HCT116 (cell line): ENCODE results near the gene DRAXIN. TPM values are rescaled to one million over a fixed set of nuclear protein-coding genes. Genes with fewer than 3 reads are reported as not detected.
A peak's percentile ranks its signal among the peaks of the same experiment; 100 is the strongest.

Source experiments
- ATAC-seq: fragments of 200-7000 bp; cut with Tn5 transposase; 2 replicates; pipeline ENCODE4 v1.9.1; 2020; ENCODE audit warnings: mild to moderate bottlenecking, moderate library complexity
- BruUV-seq: library from RNA; stranded (reverse); fragments of 400-500 nt; replicated peaks from 2 replicates; lab custom pipeline; 2021; lab: Mats Ljungman, UMichigan
- CTCF ChIA-PET: fragments of 300-600 bp; sonication (Branson Sonifier 250); formaldehyde crosslinking; loops from one replicate; lab custom pipeline; 2021; ENCODE audit warnings: antibody characterized with exemption; lab: Charles Lee
- POLR2A ChIA-PET: fragments of 300-600, 350-600 bp; sonication (Branson Sonifier 250); formaldehyde crosslinking; loops from one replicate; lab custom pipeline; 2021; ENCODE audit warnings: antibody characterized with exemption; lab: Charles Lee
- RAD21 ChIA-PET, 2 experiments: fragments of 300-600 bp; sonication (Branson Sonifier 250); formaldehyde crosslinking; loops; one replicate each; lab custom pipeline; 2023; ENCODE audit warnings: low total read pairs in 2 of 2; ENCODE audit not compliant: uncharacterized antibody in 2 of 2, unreplicated experiment in 2 of 2, low non-redundant PET in 1 of 2; lab: Charles Lee
- DNase-seq: peaks from one replicate; pipeline ENCODE4 v3.0.0-alpha.2; 2010; ENCODE audit warnings: low read depth, low spot score
- H2AFZ ChIP-seq: fragments of 200-600 bp; shearing (Covaris generic), sonication (generic); 2 replicates; pipeline ENCODE4 v1.6.1; 2017; ENCODE audit warnings: low read depth, mixed run types, mixed read lengths, antibody characterized with exemption, low read length; ENCODE audit not compliant: poor library complexity, severe bottlenecking
- H3K27ac ChIP-seq: 2 replicates; pipeline ENCODE4 v1.5.1; 2012; ENCODE audit warnings: low read depth, low read length
- H3K27me3 ChIP-seq: fragments of 200-600 bp; sonication (generic); 2 replicates; pipeline ENCODE4 v1.6.1; 2016; ENCODE audit warnings: mixed run types, low read length, mixed read lengths; ENCODE audit not compliant: insufficient read depth
- H3K36me3 ChIP-seq, 2 experiments: fragments of 200-500 bp in 1 of 2; fragments of 200-600 bp in 1 of 2; sonication (Bioruptor generic) in 1 of 2; sonication (generic) in 1 of 2; 2 replicates each; pipeline versions ENCODE4 v1.5.1 to v1.6.1; 2014 to 2016; ENCODE audit warnings: low read length in 2 of 2, inconsistent platforms in 1 of 2, mixed read lengths in 1 of 2, mixed run types in 1 of 2; ENCODE audit not compliant: insufficient read depth in 2 of 2, control insufficient read depth in 1 of 2
- H3K4me1 ChIP-seq, 2 experiments: fragments of 200-600 bp in 1 of 2; sonication (generic) in 1 of 2; 2 replicates each; pipeline versions ENCODE4 v1.5.1 to v1.6.1; 2012 to 2017; ENCODE audit warnings: low read length in 2 of 2, inconsistent platforms in 1 of 2, mild to moderate bottlenecking in 1 of 2, mixed read lengths in 1 of 2, mixed run types in 1 of 2, moderate library complexity in 1 of 2; ENCODE audit not compliant: insufficient read depth in 2 of 2, control insufficient read depth in 1 of 2
- H3K4me2 ChIP-seq: fragments of 200-600 bp; sonication (generic); 2 replicates; pipeline ENCODE4 v1.6.1; 2017; ENCODE audit warnings: mixed run types, low read length, mixed read lengths
- H3K4me3 ChIP-seq, 2 experiments: fragments of 200-600 bp in 1 of 2; sonication (generic) in 1 of 2; replicated peaks in 1 of 2; 2 replicates each; pipeline ENCODE4 v1.5.1; 2011 to 2016; ENCODE audit warnings: low read length in 2 of 2, control low read depth in 1 of 2, low read depth in 1 of 2, mild to moderate bottlenecking in 1 of 2, mixed read lengths in 1 of 2, mixed run types in 1 of 2
- H3K79me2 ChIP-seq: fragments of 200-600 bp; sonication (generic); 2 replicates; pipeline ENCODE4 v1.6.1; 2017; ENCODE audit warnings: mild to moderate bottlenecking, mixed run types, low read length, moderate library complexity, mixed read lengths; ENCODE audit not compliant: insufficient read depth
- H3K9ac ChIP-seq: fragments of 200-600 bp; sonication (generic); 2 replicates; pipeline ENCODE4 v1.6.1; 2016; ENCODE audit warnings: low read length, mixed read lengths
- H3K9me2 ChIP-seq: fragments of 200-600 bp; sonication (generic), shearing (Covaris generic); 2 replicates; pipeline ENCODE4 v1.6.1; 2017; ENCODE audit warnings: mixed run types, mild to moderate bottlenecking, moderate library complexity; ENCODE audit not compliant: insufficient read depth
- H3K9me3 ChIP-seq, 2 experiments: fragments of 200-500 bp in 1 of 2; fragments of 200-600 bp in 1 of 2; sonication (Bioruptor generic) in 1 of 2; sonication (generic) in 1 of 2; 2 replicates each; pipeline ENCODE4 v1.6.1; 2014 to 2017; ENCODE audit warnings: low read length in 2 of 2, mixed read lengths in 2 of 2, inconsistent platforms in 1 of 2, low read depth in 1 of 2, mild to moderate bottlenecking in 1 of 2, mixed run types in 1 of 2, moderate library complexity in 1 of 2; ENCODE audit not compliant: control insufficient read depth in 1 of 2, insufficient read depth in 1 of 2
- H4K20me1 ChIP-seq: fragments of 200-600 bp; sonication (generic), shearing (Covaris generic); 2 replicates; pipeline ENCODE4 v1.6.1; 2017; ENCODE audit warnings: mixed run types, mild to moderate bottlenecking, moderate library complexity; ENCODE audit not compliant: insufficient read depth
- CEBPB ChIP-seq: IDR thresholded peaks from 2 replicates; pipeline ENCODE4 v1.6.1; 2012; ENCODE audit warnings: low read depth
- EGR1 ChIP-seq: IDR thresholded peaks from 2 replicates; pipeline ENCODE4 v1.6.1; 2012; ENCODE audit warnings: low read depth
- ELF1 ChIP-seq: IDR thresholded peaks from 2 replicates; pipeline ENCODE4 v1.6.1; 2012; ENCODE audit warnings: low read depth, borderline replicate concordance
- EZH2 ChIP-seq: fragments of 200-600 bp; sonication (generic); IDR thresholded peaks from 2 replicates; pipeline ENCODE4 v1.6.1; 2017; ENCODE audit warnings: antibody characterized with exemption, mixed run types
- EZH2phosphoT487 ChIP-seq: fragments of 200-600 bp; IDR thresholded peaks from 2 replicates; pipeline ENCODE4 v1.6.1; 2018; ENCODE audit warnings: antibody characterized with exemption, borderline replicate concordance
- POLR2A ChIP-seq: IDR thresholded peaks from 2 replicates; pipeline ENCODE4 v1.7.0; 2011; ENCODE audit warnings: borderline replicate concordance; ENCODE audit not compliant: insufficient read depth, insufficient read length; ENCODE audit errors: extremely low read depth
- REST ChIP-seq: IDR thresholded peaks from 2 replicates; pipeline ENCODE4 v1.6.1; 2012; ENCODE audit warnings: low read depth
- SIN3A ChIP-seq: IDR thresholded peaks from 2 replicates; pipeline ENCODE4 v1.6.1; 2012; ENCODE audit warnings: low read depth
- SP1 ChIP-seq: IDR thresholded peaks from 2 replicates; pipeline ENCODE4 v1.6.1; 2012; ENCODE audit warnings: low read depth
- YY1 ChIP-seq: IDR thresholded peaks from 2 replicates; pipeline ENCODE4 v1.6.1; 2011; ENCODE audit warnings: low read length, low read depth, moderate library complexity, mild to moderate bottlenecking; ENCODE audit not compliant: insufficient replicate concordance; ENCODE audit errors: extremely low read depth
- ZBTB33 ChIP-seq: IDR thresholded peaks from 2 replicates; pipeline ENCODE4 v1.6.1; 2011; ENCODE audit warnings: mild to moderate bottlenecking, low read length, moderate library complexity; ENCODE audit not compliant: insufficient replicate concordance; ENCODE audit errors: extremely low read depth
- ZFX ChIP-seq: fragments of 450-650 bp; IDR thresholded peaks from 2 replicates; pipeline ENCODE4 v1.6.1; 2017
- intact Hi-C: fragments of 100-400 bp; cut with micrococcal nuclease; formaldehyde crosslinking; loops from 2 replicates; pipeline ENCODE4 v1.10.0; 2022
- total RNA-seq: library from RNA; stranded (reverse); gene quantifications from one replicate; pipeline ENCODE4 v1.2.1, GENCODE V29; 2021; ENCODE audit not compliant: unreplicated experiment
- TF ChIP-seq, protein P1 (sequence below): IDR thresholded peaks from 2 replicates; pipeline ENCODE4 v1.6.1; 2012

The DRAXIN gene
- total RNA-seq, 1 experiment from 2014 or later = 0.47 TPM

DNA sequence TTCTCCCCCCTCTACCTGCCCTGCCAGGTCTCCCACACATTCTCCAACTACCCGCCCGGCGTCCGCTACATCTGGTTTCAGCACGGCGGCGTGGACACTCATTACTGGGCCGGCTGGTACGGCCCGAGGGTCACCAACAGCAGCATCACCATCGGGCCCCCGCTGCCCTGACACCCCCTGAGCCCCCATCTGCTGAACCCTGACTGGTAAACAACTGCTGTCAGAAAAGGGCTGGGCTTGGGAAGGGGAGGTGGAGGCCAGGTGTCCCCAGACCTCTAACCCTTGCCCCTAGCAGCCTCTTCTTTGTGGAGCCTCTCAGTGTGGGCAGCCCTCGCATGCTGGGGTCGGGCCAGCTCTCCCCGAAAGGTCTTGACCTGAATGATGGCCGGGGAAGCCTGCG lies 30.4 kb upstream of the DRAXIN start:
- ATAC-seq (no peak), DNase-seq (no peak)
- Histone ChIP-seq H3K27ac (0 out of 2 replicates have a peak overlapping the region, but pooled peaks have one; percentile 22), H3K4me3 (no peak overlapping the region), H3K4me2 (peak overlapping the region; percentile 27), H3K79me2 (0 out of 2 replicates have a peak, but pooled peaks cover 5% of the 10 kb centered on the region), H3K4me1 (peaks cover 9 to 26% of the 10 kb centered on the region in 2 experiments), H3K9ac (no peak overlapping the region), H2AFZ (no peak overlapping the region), H4K20me1 (no peaks in the 10 kb centered on the region), H3K9me2 (no peaks in the 10 kb centered on the region), H3K9me3 (no peaks in the 10 kb centered on the region), H3K36me3 (peaks cover 19 to 25% of the 10 kb centered on the region in 2 experiments), H3K27me3 (no peaks in the 10 kb centered on the region)
- CTCF ChIA-PET = no interaction called here
- RAD21 ChIA-PET = no interaction called here
- TF ChIP-seq SP1 (no peak), YY1 (no peak), EGR1 (no peak), CEBPB (no peak)
- no TSS peak for BruUV-seq
- intact Hi-C loops = no loop called here
- POLR2A ChIA-PET = no interaction called here

GRCh38 chr1:11664336-11665065 lies 27.0 kb upstream of the DRAXIN start:
- POLR2A ChIA-PET = interaction anchor here (0.7 to 1.9 kb wide), 11 partner anchors 9 to 245 kb away, joined by 3 to 11 read pairs (median 4); partner anchors contain the start of genes FBXO2 and FBXO44
- peaks cover 9 to 26% of the 10 kb centered on the region in 2 experiments for H3K4me1 ChIP-seq
- no peak for DNase-seq
- peaks cover 8 to 13% of the 10 kb centered on the region in 2 experiments; a peak in 2 of 4 replicates for H3K36me3 ChIP-seq
- H3K9me3 ChIP-seq = no peaks in the 10 kb centered on the region
- intact Hi-C loops = no loop called here
- peak overlapping the region; percentile 78 for H3K9ac ChIP-seq
- H3K79me2 ChIP-seq = 0 out of 2 replicates have a peak, but pooled peaks cover 5% of the 10 kb centered on the region
- no peaks in the 10 kb centered on the region for H3K27me3 ChIP-seq
- peak overlapping the region; percentile 66 to 79 for H3K4me3 ChIP-seq
- H3K4me2 ChIP-seq = peak overlapping the region; percentile 94
- CTCF ChIA-PET = interaction anchor here (0.6 to 3.1 kb wide), 16 partner anchors 10 to 600 kb away, joined by 3 to 23 read pairs (median 4); partner anchors contain the start of genes DRAXIN, FBXO2, FBXO44 and MAD2L2
- H2AFZ ChIP-seq = no peak overlapping the region
- H3K27ac ChIP-seq = peak overlapping the region; percentile 77
- H3K9me2 ChIP-seq = no peaks in the 10 kb centered on the region
- H4K20me1 ChIP-seq = no peaks in the 10 kb centered on the region
- peak; percentile 53 for ATAC-seq
- no TSS peak for BruUV-seq
- RAD21 ChIA-PET = interaction anchor here (0.9 to 1.8 kb wide), 5 partner anchors 11 to 55 kb away, joined by 3 to 10 read pairs (median 4); no protein-coding TSS in a partner anchor
- TF ChIP-seq ZFX (peak; percentile 91), SIN3A (no peak), EZH2 (no peak), ELF1 (no peak), EZH2phosphoT487 (no peak), REST (no peak), YY1 (no peak), ZBTB33 (no peak), SP1 (no peak), POLR2A (no peak)
- TF ChIP-seq, protein P1, sequence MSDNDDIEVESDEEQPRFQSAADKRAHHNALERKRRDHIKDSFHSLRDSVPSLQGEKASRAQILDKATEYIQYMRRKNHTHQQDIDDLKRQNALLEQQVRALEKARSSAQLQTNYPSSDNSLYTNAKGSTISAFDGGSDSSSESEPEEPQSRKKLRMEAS = peak; percentile 46; the same call in 1 of the 2 replicates
